GM23248 (cell line): ENCODE results near the gene ACKR3.

Source experiments
- EZH2 ChIP-seq: fragments of 200-600 bp; sonication (generic); IDR thresholded peaks from 2 replicates; pipeline ENCODE4 v1.6.1; 2018; ENCODE audit warnings: antibody characterized with exemption, mild to moderate bottlenecking; ENCODE audit not compliant: insufficient read depth, poor library complexity, severe bottlenecking
- EZH2phosphoT487 ChIP-seq: fragments of 200-600 bp; sonication (generic); IDR thresholded peaks from 2 replicates; pipeline ENCODE4 v1.6.1; 2018; ENCODE audit warnings: antibody characterized with exemption, moderate library complexity, mild to moderate bottlenecking, low read depth; ENCODE audit not compliant: insufficient read depth

DNA sequence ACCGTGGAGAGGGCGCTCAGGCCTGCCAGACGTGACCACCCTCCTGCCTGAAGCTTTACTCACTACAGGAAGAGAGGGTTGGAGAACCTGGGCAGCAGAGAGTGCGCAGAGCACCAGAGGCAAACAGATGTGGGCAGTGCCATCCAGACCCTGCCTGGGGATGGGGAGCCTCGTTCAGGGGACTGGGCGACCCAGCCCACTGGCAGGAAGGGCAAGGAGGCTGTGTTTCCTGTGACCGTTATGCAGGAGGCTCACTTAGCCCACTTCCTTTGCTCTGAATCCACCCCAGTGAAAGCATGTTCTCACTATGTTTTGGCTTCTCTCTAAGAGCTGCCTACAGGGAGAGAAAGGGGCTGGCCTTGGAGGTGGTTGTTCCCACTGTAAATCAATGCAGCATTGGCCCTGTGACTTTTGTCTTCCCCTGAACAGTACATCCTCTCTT, 23.0 kb upstream of the ACKR3 start:
- TF ChIP-seq EZH2: no peak
- TF ChIP-seq EZH2phosphoT487: no peak
